GM12891 (cell line): Measurements from ENCODE around the gene SETD4.

Experiments
- PAX5 ChIP-seq: IDR thresholded peaks from 2 replicates; pipeline ENCODE4 v1.6.1; 2011; ENCODE audit warnings: low read length, moderate library complexity, mild to moderate bottlenecking; ENCODE audit not compliant: insufficient read depth, severe bottlenecking
- POLR2A ChIP-seq: IDR thresholded peaks from 2 replicates; pipeline ENCODE4 v1.6.1; 2011; ENCODE audit warnings: low read depth, low read length, control low read depth
- POLR2AphosphoS5 ChIP-seq: IDR thresholded peaks from 2 replicates; pipeline ENCODE4 v1.6.1; 2011; ENCODE audit warnings: low read depth, low read length, control low read depth
- POU2F2 ChIP-seq: IDR thresholded peaks from 2 replicates; pipeline ENCODE4 v1.6.1; 2011; ENCODE audit warnings: low read depth, mild to moderate bottlenecking, control low read depth, low read length, moderate library complexity
- SPI1 ChIP-seq: IDR thresholded peaks from 2 replicates; pipeline ENCODE4 v1.6.1; 2011; ENCODE audit warnings: low read depth, low read length, control low read depth
- TAF1 ChIP-seq: IDR thresholded peaks from 2 replicates; pipeline ENCODE4 v1.6.1; 2011; ENCODE audit warnings: low read depth, low read length, control low read depth

- TF ChIP-seq POLR2A (no peak), POLR2AphosphoS5 (no peak), SPI1 (no peak), TAF1 (no peak), POU2F2 (no peak), PAX5 (no peak)
These were observed 71.1 kb downstream of the SETD4 start for GRCh38 chr21:35989138-35989735.
